HG03342 (cell line): Measurements from ENCODE around the gene ORAI3.

Experiments used
- ATAC-seq: cut with Tn5 transposase; IDR thresholded peaks from one replicate; pipeline ENCODE4 v1.9.1; 2021; ENCODE audit warnings: mild to moderate bottlenecking, moderate library complexity; ENCODE audit not compliant: unreplicated experiment

ORAI3 gene

DNA sequence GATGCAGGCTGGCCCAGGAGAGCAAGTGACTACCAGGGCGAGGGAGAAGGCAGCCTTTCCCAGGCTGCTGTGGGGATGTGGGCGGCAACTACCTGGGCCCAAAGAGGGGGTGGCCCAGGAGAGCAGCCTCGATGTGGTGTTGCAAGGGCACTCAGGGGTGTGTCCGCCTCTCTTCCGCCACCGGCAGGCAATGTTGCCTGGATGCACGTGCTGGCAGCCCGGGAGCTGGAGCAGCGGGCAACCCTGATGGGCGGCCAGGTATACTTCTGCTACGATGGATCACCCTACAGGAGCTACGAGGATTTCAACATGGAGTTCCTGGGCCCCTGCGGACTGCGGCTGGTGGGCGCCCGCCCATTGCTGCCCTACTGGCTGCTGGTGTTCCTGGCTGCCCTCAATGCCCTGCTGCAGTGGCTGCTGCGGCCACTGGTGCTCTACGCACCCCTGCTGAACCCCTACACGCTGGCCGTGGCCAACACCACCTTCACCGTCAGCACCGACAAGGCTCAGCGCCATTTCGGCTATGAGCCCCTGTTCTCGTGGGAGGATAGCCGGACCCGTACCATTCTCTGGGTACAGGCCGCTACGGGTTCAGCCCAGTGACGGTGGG lies 38.8 kb downstream of the ORAI3 start:
- ATAC-seq: no peak

DNA sequence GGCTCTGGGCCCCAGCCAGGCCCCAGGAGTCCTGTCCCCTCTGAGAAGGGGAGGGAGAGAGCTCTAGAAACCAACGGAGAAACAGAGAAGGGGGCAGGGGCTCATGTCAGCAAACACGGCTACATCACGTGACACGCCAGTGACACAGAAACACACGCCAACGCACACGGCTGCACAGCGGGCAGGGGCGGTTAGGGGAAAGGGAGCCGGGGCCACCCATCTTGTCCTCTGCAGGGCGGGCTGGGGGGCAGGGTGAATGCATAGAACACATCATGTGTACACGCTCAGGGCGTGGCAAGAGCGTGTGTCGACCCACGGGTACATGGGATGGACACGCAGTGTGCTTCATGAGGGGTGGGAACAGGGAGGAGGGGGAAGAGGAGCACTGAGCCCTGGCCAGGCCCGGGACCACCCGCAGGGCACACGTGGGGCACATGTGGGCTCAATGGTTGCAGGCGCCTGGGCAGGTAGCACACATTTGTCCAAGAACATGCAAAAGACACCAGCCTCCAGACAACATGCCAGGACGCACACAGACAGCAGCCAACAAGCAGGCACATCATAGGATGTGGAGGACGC lies 40.7 kb downstream of the ORAI3 start:
- ATAC-seq: no peak

DNA sequence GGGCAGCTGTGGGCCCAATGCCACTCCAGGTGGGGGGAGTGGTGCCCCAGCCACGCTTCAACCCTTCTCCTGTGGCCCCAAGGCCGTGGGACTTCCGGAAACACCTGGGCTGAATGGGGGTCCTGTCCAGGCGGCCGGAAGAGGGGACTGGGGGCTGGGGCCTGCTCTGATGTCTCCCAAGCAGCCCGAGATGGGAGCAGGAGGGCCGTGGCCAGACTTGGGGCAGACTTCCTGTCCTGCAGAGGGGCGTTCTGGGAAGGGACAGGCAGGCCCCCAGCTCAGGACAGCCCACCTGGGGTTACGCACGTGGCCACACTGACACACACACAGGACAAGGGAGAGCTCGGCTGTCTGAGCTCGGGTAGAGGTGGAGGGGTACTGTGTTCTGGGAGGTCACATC lies 41.2 kb downstream of the ORAI3 start:
- no peak for ATAC-seq

DNA sequence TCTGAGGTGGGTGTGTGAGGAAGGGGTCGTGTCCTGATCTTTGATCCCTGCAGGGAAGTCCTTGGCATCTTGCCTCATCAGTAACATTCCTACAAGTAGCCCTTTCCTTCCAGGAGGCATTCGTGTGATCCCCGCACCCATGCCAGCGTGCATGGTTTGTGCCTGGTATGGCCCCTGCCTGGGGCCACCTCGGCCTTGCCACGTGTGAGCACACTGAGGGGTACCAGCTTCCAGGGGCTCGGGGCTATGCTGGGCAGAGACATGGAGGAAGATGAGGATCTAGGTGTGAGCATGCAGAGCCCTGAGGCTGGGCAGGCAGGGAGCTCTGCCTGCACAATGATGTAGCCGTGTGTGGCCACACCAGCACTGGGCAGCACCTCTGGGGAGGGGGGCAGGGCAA lies 42.2 kb downstream of the ORAI3 start:
- ATAC-seq: no peak

DNA sequence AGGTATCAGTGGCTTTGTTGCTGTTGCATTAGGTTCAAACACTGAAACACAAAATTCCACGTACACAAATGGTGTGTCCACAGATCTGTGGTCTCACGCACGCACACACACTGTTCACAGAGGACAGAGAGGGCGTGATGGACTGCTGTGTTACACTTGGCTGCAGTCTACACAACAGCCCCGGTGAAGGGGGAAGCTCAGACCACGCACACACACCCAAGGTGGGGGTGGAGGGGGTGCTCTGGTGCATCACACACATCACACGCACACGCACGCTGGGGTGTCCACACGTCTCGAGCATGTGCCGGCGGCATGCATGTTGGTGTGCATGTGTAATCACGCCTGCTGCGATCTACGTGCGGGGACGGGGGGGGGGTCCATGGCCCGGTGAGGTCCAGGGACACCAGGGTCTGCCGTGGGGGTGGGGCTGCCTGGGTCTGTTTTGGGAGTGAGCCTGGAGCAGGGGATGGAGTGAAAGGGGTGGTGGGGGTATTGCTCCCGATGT lies 43.5 kb downstream of the ORAI3 start:
- no peak for ATAC-seq

DNA sequence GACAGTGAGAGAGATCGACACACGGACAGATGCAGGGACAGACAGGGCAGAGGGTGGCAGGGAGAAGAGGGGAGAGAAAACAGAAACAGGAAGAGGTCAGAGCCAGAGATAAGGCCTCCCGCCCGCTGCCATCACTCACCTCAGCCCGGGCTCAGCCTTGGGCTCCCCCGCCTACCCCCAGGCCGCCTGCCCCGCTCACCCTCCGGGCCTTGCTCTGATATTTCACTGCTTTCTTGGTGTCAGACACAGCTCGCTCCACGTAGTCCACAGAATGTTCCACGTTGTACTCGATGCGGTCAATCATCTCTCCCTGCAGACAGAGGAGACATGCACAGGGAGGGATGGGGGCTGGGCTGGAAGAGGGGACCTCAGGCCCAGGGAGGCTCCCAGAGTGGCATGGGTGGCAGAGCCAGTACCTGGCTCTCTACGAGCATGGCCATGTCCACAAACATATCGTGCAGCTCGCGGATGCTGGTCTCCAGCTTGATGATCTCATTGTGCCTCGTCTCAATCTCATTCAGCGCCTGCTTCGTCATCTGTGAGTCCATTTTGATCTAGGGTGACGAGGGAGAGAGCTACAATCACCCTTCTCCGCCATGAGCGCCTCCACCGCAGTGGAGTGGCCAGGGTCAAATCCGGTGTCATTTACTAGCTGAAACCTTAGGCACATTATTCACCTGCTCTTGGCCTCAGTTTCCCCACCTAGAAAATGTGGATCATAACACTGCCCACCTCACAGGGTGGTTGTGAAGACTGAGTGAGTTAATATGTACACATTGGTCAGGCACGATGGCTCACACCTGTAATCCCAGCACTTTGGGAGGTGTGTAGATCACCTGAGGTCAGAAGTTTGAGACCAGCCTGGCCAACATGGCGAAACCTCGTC lies 44.3 kb downstream of the ORAI3 start:
- no peak for ATAC-seq

DNA sequence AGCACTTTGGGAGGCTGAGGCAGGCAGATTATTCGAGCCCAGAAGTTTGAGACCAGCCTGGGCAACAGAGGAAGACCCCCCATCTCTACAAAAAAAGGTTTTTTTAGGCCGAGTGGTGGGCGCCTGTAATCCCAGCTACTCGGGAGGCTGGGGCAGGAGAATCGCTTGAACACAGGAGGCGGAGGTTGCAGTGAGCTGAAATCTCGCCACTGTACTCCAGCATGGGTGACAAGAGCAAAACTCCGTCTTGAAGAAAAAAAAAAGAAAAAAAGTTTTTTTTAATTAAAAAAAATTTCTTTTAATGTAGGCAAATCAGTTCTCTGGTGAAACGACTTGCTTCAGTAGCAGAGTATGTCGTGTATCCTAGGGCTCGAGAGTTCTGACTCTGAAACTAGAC lies 47.1 kb downstream of the ORAI3 start:
- ATAC-seq: no peak

DNA sequence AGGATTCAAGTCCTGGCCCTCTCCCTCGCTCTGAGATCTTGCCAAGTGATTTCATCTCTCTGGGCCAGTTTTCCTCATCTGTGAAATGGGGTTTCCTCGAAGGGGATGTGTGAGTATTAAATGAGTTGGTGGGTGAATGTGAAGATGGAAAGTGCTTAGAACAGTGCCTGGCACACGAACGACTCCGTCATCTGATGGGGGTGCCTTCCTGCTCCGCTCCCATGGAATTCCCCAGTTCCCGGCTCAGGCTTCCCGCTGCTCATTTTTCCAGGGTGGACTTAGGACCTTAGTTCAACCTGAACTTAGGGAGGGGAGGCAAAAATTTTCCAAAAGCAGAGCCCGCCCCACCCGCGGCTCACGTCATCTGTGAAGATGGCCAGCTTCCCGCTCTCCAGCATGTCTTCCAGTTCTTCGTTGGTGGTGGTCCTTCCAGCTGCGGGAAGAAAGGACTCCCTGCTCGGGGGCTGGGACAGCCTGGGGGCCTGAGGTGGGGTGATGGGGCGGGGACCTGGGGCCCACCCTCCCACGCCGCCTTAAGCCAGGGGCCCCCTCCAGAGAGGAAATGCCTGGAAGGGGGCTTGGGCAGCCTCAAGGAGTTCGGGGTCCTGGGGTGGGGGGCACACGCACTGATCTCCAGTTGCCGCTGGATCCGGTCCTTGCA lies 47.6 kb downstream of the ORAI3 start:
- ATAC-seq: no peak

DNA sequence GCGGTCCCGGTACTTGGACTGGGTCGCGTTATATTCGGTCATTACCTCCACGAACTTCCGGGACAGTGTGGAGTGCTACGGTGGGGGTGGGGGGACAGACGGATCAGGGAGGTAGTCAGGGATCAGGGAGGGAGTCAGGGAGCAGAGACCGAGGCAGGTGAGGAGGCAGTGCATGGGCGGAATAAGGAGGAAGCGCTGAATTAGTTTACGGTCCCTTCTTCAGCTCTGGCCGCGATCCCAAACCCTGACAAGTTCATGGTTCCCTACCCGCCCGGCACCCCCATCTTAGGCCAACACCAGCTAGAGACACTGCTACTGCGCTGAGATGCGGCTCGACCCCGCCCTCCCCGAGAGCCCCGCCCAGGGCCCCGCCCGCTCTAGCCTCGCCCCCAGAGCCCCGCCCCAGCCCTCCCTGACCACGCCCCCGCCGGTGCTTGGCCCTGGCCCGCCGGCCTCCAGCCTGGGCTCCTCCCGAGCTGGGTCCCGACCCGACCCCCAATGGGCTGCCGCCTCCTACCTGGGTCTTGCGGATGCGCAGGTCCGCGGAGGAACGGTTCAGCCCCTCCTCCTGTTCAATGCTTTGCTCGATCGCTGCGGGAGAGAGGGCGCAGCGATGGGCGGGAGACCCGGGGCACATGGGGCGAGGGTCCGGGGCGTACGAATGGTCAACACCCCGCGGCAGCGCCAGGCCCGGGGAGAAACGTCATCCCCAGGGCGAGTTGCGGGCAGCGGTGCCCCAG lies 48.3 kb downstream of the ORAI3 start:
- peak; percentile 82 for ATAC-seq

DNA sequence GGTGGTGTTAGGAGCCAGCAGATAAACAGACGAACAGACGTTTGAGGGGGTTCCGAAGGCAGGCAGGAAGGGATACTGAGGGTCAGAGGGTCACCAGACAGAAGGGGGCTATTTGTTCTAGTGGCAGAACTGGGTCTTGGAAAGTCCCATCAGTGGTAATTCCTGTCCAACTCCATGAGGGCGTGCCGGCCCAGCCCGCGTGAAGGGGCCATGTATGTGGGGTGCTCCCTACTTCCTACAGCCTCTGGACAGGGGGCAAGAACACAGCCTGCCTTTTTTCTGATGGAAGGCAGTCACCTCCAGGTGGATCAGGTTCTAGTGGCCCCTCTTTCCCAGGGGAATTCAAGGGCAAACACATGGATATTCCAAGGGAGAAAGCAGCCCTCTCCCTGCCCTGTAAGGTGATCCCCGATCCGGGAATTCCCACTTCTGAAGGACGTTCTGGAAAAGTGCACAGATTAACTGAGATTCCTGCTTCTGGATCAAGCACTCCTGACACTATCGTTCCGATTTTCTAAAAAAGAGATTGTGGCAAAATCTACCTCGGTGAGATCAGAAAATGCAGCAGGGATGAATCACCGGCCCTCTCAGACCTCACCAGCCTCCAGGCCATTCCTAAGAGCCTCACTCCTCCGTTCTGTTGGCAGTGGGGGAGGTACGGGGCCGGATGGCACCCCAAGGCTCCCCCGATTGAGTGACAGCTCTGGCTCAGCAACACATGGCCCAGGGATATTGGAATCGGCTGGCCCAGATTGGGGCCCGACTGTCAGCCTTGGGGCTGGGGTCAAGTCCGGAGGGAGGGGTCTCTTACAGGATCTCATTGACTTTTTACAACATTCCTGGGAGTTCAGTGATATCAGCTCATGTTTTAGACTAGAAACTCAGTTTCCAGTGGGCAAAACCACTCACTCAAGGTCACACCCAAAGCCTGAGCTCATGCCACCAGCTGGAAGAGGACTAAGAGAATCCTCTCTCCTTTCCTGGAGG lies 49.1 kb downstream of the ORAI3 start:
- no peak for ATAC-seq

DNA sequence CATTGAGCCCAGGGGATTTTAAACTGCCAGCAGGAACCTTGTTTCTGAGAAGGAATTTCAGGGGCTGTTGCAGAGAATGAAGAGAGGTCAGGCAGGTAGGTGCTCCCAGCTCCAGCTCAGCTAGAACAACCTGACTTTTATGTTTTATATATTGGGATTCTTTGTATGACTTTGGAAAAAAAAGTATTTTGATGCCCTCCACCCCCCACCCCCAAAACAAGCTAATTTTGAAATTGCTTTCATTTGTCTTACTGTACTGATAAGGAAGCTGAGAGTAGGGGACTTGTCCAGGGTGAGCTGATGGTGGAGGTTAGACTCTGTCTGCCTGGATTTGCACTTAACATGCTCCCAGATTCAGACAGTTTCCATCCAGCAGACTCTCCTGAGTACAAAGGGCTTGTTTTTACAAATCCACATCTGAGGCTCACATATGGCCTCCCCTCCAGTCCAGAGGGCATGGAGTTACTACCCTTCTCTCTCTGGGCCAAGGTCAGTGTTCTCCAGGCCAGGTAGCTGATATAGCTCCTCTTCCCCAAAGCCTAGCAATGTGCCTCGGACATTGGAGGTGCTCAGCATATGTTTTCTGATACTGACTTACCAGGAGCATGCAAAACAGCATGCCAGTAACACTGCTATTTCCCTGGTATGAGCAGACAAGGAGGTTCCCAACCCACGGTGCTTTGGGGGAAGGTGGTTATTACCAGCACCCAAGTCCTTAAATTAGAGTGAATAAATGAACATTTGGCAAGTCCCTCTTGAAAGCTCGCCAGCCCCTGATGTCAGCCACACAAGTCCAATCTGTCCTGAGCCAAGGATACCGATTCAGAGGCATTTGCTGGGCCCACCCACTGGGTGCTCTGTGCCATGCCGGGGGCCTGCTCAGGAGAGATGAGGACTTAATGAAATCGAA lies 50.2 kb downstream of the ORAI3 start:
- no peak for ATAC-seq

DNA sequence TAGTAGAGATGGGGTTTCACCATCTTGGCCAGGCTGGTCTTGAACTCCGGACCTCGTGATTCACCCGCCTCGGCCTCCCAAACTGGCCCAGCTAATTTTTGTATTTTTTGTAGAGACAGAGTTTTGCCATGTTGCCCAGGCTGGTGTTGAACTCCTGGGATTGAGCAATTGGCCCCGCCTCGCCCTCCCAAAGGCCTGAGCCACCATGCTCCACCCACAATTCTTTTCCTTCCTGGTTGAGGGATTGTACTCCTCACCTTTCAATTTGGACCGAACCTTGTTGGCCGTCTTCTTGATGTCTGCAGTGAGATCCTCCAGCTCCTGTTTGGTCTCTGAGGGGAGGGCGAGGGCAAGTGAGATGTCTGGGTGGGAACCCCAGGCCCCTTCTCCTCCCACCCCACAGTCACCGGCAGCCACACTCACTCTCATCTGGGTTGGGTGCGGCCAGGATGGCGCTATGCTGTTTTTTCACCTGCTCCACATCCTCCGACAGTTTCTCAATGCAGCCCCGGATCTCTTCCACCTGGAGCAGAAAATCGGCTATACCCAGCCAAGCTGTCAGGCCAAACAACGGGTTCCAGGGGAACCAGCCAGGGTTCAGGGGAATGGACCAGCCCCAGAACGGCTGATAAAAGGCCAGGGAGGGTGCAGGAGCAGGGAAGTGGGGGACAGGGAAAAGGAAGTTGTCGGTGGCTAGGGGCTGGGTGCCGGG lies 52.0 kb downstream of the ORAI3 start:
- no peak for ATAC-seq

DNA sequence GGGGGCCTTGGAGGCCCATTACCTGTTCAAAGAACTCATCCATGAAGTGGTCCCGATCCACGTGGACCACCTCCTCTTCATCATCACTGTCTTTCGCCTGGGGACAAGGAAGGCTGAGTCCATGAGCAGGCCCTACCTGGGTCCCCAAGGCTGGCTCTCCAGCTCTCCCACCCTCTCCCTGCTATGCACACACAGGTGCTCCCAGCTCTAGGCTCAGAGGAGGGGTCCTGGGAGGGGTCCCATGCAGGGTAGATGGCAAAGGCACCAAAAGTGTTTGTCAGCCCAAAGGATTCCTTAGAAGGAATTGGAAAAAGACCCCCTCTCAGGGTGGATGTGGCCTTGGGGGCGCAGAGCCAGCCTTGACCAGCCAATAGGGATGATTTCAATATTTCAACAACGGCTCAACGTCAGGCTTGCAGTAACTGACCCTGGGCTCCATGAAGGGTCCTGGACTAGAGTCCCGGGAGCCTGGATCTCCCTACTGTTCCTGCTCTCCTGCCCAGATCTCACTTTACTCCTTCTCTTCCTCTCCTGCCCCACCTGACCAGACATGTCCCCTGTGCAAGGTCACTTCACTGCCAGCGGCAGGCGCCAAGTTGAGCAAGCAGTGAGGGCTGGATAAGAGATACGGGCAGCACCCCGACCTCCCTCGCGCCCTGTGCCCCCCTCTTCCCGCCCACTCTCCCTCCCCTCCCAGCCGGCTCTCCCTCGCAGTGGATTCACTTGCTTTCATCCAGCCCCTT lies 52.8 kb downstream of the ORAI3 start:
- ATAC-seq: no peak

DNA sequence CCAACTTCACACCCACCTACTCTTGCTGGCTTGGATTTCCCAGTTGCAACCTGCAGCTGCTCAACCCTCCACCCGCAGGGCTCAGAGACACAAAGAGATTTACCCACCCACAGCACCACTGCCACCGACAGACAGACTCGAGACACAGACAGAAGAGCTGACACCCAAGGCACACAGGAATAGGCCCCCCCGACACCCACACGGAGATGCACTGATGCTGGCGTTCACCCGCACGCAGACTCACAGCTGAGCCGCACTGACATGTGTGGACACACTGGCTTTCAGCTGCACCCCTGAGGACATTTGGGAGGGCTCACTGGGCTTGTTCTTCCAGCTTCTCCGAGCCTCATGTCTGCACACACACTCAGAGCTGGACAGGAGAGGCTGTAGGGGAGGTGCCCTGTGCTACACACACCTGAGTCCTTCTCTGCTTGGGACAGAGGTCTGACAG lies 53.4 kb downstream of the ORAI3 start:
- no peak for ATAC-seq

DNA sequence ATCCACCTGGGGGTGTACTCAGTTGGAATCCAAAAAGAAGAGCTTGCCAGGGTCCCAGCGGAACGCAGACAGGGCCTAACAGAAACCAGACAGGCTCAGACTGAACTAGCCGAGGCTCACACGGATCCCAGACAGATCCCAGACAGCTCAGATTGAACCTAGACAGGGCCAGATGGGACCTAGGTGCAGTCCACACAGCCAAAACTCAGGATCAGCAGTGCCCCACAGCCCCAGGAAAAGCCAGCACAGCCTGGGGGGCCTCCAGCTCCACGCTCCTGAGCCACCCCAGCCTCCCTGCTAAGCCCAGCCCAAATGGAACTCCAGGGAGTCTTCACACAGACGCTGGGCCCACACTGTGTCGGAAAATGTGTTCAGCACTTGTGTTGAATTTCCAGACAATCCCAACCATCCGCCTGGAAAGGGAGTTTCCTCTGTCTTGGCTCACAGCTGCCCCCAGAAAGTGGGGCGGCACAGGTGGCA lies 54.0 kb downstream of the ORAI3 start:
- no peak for ATAC-seq

DNA sequence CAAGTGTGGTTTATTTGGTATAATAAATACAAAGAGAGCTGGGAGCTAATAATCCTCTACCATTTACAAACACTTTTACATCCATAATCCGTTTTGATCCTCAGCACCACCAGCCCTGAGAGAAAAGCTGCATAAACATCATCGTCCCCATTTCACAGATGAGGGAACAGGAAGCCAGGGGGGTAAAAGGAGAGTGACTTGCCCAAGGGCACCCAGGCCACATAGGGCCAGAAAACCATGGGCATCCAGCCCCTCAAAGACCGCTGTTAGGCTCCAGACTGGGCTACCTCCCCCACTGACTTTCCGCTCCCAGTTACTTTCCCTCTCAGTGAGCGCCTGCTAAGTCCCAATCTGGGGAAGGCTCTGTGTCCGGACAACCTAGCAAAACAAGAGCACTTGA lies 54.9 kb downstream of the ORAI3 start:
- no peak for ATAC-seq
